CD8-positive, alpha-beta memory T cell (primary cell): ENCODE data around the gene SDK1. TPM values are rescaled to one million over a fixed set of nuclear protein-coding genes. Genes with fewer than 3 reads are reported as not detected.

Experiments used
- CTCF ChIA-PET: fragments of 350-600 bp; sonication (Branson Sonifier 250); formaldehyde crosslinking; loops from one replicate; lab custom pipeline; 2021; ENCODE audit warnings: antibody characterized with exemption; lab: Charles Lee
- POLR2A ChIA-PET: fragments of 350-600 bp; sonication (Branson Sonifier 250); formaldehyde crosslinking; loops from one replicate; lab custom pipeline; 2021; ENCODE audit warnings: antibody characterized with exemption; lab: Charles Lee
- DNase-seq, 5 donors: peaks; one replicate each; pipeline versions ENCODE4 v3.0.0 to v3.0.0-alpha.2; 2020 to 2022; ENCODE audit warnings: mixed read lengths in 1 of 5
- H3K27ac ChIP-seq: one replicate; pipeline ENCODE4 v1.7.0; 2013; ENCODE audit warnings: low read depth, mild to moderate bottlenecking, low read length, moderate library complexity
- H3K27me3 ChIP-seq: 2 replicates; pipeline ENCODE4 v1.7.0; 2013; ENCODE audit warnings: low read length, mild to moderate bottlenecking; ENCODE audit not compliant: insufficient read depth, poor library complexity, severe bottlenecking
- H3K36me3 ChIP-seq: 2 replicates; pipeline ENCODE4 v1.7.0; 2013; ENCODE audit warnings: mild to moderate bottlenecking, low read length, moderate library complexity; ENCODE audit not compliant: insufficient read depth
- H3K4me1 ChIP-seq: 2 replicates; pipeline ENCODE4 v1.7.0; 2013; ENCODE audit warnings: mild to moderate bottlenecking, low read length, moderate library complexity; ENCODE audit not compliant: insufficient read depth
- H3K4me3 ChIP-seq: 2 replicates; pipeline ENCODE4 v1.7.0; 2013; ENCODE audit warnings: mild to moderate bottlenecking, low read length
- H3K9me3 ChIP-seq: 2 replicates; pipeline ENCODE4 v1.7.0; 2013; ENCODE audit warnings: mild to moderate bottlenecking, low read length
- H3K27ac Mint-ChIP-seq, 8 donors: one replicate each; pipeline ENCODE4 v1.8.0; 2020 to 2021; ENCODE audit warnings: mixed read lengths in 8 of 8, mild to moderate bottlenecking in 6 of 8, inconsistent platforms in 3 of 8, moderate library complexity in 3 of 8
- H3K27me3 Mint-ChIP-seq, 2 donors: one replicate each; pipeline ENCODE4 v1.8.0; 2020 to 2021; ENCODE audit warnings: mixed read lengths in 2 of 2, mild to moderate bottlenecking in 1 of 2, moderate library complexity in 1 of 2
- H3K36me3 Mint-ChIP-seq, 3 donors: one replicate each; pipeline ENCODE4 v1.8.0; 2020 to 2021; ENCODE audit warnings: mixed read lengths in 3 of 3, inconsistent platforms in 1 of 3, mild to moderate bottlenecking in 1 of 3
- H3K4me1 Mint-ChIP-seq, 3 donors: one replicate each; pipeline ENCODE4 v1.8.0; 2020 to 2021; ENCODE audit warnings: mixed read lengths in 3 of 3, inconsistent platforms in 1 of 3, mild to moderate bottlenecking in 1 of 3
- H3K4me3 Mint-ChIP-seq, 7 donors: one replicate each; pipeline ENCODE4 v1.8.0; 2020 to 2021; ENCODE audit warnings: mixed read lengths in 7 of 7, mild to moderate bottlenecking in 6 of 7, moderate library complexity in 4 of 7, inconsistent platforms in 2 of 7
- H3K9me3 Mint-ChIP-seq, 5 donors: one replicate each; pipeline ENCODE4 v1.8.0; 2020 to 2022; ENCODE audit warnings: mixed read lengths in 5 of 5, mild to moderate bottlenecking in 3 of 5, moderate library complexity in 2 of 5, inconsistent platforms in 1 of 5
- polyA plus RNA-seq: library from polyadenylated mRNA; unstranded; fragments of 300-500 nt; fragmentation: Illumina TruSeq; gene quantifications from one replicate; pipeline ENCODE4 v1.2.3, GENCODE V29; 2021
- total RNA-seq, 2 experiments: library from RNA; stranded (reverse); gene quantifications; one replicate each; pipeline ENCODE4 v1.2.3, GENCODE V29; 2021

The SDK1 gene
- total and polyA plus RNA-seq, 3 experiments from 2014 or later = 0.04 TPM; not detected in 1

DNA sequence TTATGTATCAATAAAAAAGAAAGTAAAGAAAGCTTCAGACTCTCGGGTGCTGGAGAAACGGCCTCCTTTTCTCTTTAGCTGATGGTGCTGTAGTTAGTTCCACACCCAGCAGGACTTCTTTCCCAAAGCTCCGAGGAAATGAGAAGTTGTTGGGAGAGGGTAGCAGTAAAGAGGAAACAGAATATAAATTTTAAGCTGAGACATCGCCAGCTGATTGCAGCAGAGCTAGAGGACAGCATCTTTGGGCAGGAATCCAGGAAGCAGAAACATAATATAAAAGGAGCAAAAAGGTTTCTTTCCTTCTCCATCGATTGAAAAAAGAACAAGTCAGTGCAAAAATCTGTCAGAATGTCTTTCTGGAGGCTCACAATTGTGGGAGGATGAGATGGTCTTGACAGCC lies 764.1 kb downstream of the SDK1 start:
- Histone ChIP-seq H3K4me1 (no peaks in the 10 kb centered on the region), H3K27ac (no peak overlapping the region), H3K4me3 (no peak overlapping the region), H3K27me3 (no peaks in the 10 kb centered on the region), H3K36me3 (no peaks in the 10 kb centered on the region), H3K9me3 (no peaks in the 10 kb centered on the region)
- peak overlapping the region in 6 of 7 donors; percentile 3 to 58 (median 48) for H3K4me3 Mint-ChIP-seq
- H3K4me1 Mint-ChIP-seq = peaks cover 7 to 12% (median 10%) of the 10 kb centered on the region in 3 donors
- CTCF ChIA-PET = no interaction called here
- peaks cover 0 to 2% (median 0%) of the 10 kb centered on the region in 5 donors for H3K9me3 Mint-ChIP-seq
- no peak for DNase-seq
- POLR2A ChIA-PET = no interaction called here
- peaks cover 0 to 5% of the 10 kb centered on the region in 2 donors for H3K27me3 Mint-ChIP-seq
- peak overlapping the region in 2 of 8 donors; percentile 6 to 31 for H3K27ac Mint-ChIP-seq
- no peaks in the 10 kb centered on the region for H3K36me3 Mint-ChIP-seq

DNA sequence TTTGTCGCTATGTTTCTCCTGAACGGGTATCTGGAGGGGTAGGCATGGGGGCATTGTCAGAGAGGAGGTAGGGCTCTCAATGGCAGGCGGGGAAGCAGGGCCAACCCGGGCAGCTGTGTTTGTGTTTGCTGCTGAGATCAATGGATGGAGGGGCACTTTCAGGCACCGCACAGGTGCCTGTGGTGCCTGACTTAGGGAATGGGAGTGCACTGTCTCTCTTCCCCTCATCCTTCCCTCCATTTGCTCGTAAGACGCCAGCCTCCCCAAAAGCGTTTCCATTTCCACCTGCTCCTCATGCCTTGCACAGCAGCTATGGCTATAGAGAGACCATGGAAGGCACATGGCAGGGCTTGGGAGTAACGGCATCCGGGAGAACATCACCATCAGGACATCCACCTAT lies 765.2 kb downstream of the SDK1 start:
- Mint-ChIP-seq H3K27ac (no peak overlapping the region), H3K4me1 (peaks cover 7 to 12% (median 10%) of the 10 kb centered on the region in 3 donors), H3K4me3 (no peak overlapping the region), H3K36me3 (no peaks in the 10 kb centered on the region), H3K9me3 (peaks cover 0 to 2% (median 0%) of the 10 kb centered on the region in 5 donors), H3K27me3 (peaks cover 0 to 5% of the 10 kb centered on the region in 2 donors)
- DNase-seq = no peak
- Histone ChIP-seq H3K4me3 (no peak overlapping the region), H3K27me3 (no peaks in the 10 kb centered on the region), H3K36me3 (no peaks in the 10 kb centered on the region), H3K27ac (no peak overlapping the region), H3K9me3 (no peaks in the 10 kb centered on the region), H3K4me1 (no peaks in the 10 kb centered on the region)
- ChIA-PET CTCF (no interaction called here), POLR2A (no interaction called here)

DNA sequence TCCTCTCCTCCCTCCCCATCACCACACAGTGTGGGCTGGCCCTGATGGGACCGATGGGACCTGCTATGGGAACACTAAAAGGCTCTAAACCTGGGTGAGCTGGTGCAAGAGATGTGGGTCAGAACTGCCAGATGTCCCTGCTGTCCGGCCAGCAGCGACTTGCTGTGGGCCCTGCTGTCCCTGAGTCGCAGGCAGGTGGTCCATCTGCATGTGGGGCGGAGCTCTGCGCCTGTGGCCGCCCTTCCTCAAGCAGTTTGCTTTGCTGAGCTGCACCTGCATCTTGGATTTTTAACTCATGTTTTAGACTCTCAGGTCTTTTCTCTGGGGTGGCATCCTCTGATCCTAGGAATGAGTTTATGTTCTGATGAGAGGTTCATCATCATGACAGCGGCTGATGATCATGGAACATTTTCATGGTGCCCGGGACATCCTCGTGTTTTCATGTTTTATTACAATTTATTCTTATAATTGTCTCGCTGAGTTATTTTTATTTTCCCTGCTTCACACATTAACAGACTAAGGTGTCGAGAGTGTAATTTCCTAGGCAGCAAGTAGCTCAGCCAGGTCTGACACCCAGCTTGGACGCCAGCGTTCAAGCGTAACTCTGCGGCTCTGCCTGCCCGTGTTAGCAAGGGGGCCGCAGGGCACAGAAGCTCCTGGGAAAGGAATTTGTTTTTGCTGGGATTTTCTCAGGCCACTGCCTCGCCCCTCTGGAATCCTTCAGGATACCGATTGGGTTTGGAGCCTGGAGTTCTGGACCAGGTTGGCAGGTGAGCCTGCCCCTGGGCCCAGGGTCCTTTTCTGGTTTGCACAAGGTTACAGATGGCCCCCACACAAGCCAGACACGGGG lies 765.8 kb downstream of the SDK1 start:
- DNase-seq = no peak
- peaks cover 7 to 12% (median 10%) of the 10 kb centered on the region in 3 donors for H3K4me1 Mint-ChIP-seq
- H3K9me3 Mint-ChIP-seq = peaks cover 0 to 2% (median 0%) of the 10 kb centered on the region in 5 donors
- POLR2A ChIA-PET = no interaction called here
- no peak overlapping the region for H3K4me3 ChIP-seq
- H3K36me3 ChIP-seq = no peaks in the 10 kb centered on the region
- no peaks in the 10 kb centered on the region for H3K9me3 ChIP-seq
- no peaks in the 10 kb centered on the region for H3K4me1 ChIP-seq
- no peaks in the 10 kb centered on the region for H3K27me3 ChIP-seq
- CTCF ChIA-PET = no interaction called here
- H3K36me3 Mint-ChIP-seq = no peaks in the 10 kb centered on the region
- H3K27me3 Mint-ChIP-seq = peaks cover 0 to 5% of the 10 kb centered on the region in 2 donors
- H3K27ac ChIP-seq = no peak overlapping the region
- no peak overlapping the region for H3K4me3 Mint-ChIP-seq
- no peak overlapping the region for H3K27ac Mint-ChIP-seq

DNA sequence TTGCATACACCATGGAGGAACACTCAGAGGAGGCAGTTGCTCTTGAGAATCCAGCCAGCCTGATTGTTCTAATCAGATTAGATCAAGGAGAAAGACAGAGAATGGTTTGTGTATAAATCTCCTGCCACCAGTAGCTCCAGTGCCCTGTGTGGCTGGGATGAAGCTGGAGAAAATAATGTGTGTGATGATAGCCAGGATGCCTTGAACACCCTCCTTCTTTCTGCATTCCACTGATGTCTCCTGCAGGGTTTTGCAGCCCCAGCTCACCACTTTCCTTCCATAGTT lies 766.4 kb downstream of the SDK1 start:
- no peak for DNase-seq
- H3K9me3 Mint-ChIP-seq = peaks cover 0 to 1% (median 0%) of the 10 kb centered on the region in 5 donors
- H3K36me3 ChIP-seq = no peaks in the 10 kb centered on the region
- no peaks in the 10 kb centered on the region for H3K9me3 ChIP-seq
- no peaks in the 10 kb centered on the region for H3K36me3 Mint-ChIP-seq
- no peak overlapping the region for H3K4me3 Mint-ChIP-seq
- H3K4me1 ChIP-seq = no peaks in the 10 kb centered on the region
- H3K27ac ChIP-seq = no peak overlapping the region
- POLR2A ChIA-PET = no interaction called here
- H3K4me1 Mint-ChIP-seq = peaks cover 7 to 12% (median 10%) of the 10 kb centered on the region in 3 donors
- no peaks in the 10 kb centered on the region for H3K27me3 ChIP-seq
- CTCF ChIA-PET = no interaction called here
- no peak overlapping the region for H3K4me3 ChIP-seq
- H3K27me3 Mint-ChIP-seq = peaks cover 0 to 4% of the 10 kb centered on the region in 2 donors
- H3K27ac Mint-ChIP-seq = no peak overlapping the region

DNA sequence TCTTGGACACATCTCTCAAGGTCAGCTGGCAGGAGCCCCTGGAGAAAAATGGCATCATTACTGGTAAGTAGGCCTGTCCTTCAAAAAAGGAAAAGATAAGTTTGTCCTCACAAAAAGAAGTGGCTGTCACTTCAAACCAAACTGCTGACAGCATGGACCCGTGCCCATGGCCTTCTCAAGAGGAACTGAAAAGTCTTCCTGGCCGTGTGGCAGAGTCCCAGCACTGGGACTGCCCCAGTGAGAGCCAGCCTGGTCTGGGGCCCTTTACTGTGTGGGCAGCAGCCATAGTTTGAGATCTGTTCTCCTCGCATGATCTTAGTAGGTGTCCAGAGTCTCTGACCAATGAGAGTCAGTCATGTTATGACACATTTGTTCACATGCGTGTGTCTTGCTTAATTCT lies 766.8 kb downstream of the SDK1 start:
- POLR2A ChIA-PET = no interaction called here
- CTCF ChIA-PET = no interaction called here

DNA sequence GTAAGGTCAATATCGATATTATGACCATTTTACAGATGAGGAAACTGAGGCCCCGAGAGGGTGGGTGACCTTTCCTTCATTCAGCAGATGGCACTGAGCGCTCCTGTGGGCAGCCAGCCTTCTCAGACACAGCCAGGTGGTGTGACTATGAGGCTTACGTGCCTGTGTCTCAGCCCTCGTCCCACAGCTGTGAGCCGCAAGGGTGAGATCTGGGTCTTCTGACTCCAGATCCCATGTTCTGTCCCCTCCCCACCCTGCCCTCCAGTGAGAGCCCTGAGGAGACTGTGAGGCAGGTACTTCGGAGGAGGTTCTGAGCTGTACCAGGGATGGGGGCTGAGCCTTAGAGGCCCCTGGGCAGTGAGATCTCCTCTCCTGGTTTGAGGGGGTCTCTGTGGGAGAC lies 767.2 kb downstream of the SDK1 start:
- CTCF ChIA-PET = no interaction called here
- no peak overlapping the region for H3K27ac Mint-ChIP-seq
- no peaks in the 10 kb centered on the region for H3K36me3 Mint-ChIP-seq
- H3K4me3 Mint-ChIP-seq = no peak overlapping the region
- no peaks in the 10 kb centered on the region for H3K4me1 ChIP-seq
- no peak overlapping the region for H3K4me3 ChIP-seq
- no peak for DNase-seq
- H3K27ac ChIP-seq = no peak overlapping the region
- no peaks in the 10 kb centered on the region for H3K27me3 ChIP-seq
- peaks cover 0 to 1% (median 0%) of the 10 kb centered on the region in 5 donors for H3K9me3 Mint-ChIP-seq
- no peaks in the 10 kb centered on the region for H3K9me3 ChIP-seq
- peaks cover 0 to 4% of the 10 kb centered on the region in 2 donors for H3K27me3 Mint-ChIP-seq
- H3K4me1 Mint-ChIP-seq = peaks cover 7 to 12% (median 10%) of the 10 kb centered on the region in 3 donors
- no peaks in the 10 kb centered on the region for H3K36me3 ChIP-seq
- POLR2A ChIA-PET = no interaction called here

More for the DNA sequence above, 766.8 kb downstream of the SDK1 start:
- no peaks in the 10 kb centered on the region for H3K36me3 Mint-ChIP-seq
- no peak overlapping the region for H3K27ac ChIP-seq
- no peaks in the 10 kb centered on the region for H3K4me1 ChIP-seq
- no peak for DNase-seq
- peak overlapping the region in 1 of 8 donors; percentile 19 for H3K27ac Mint-ChIP-seq
- no peak overlapping the region for H3K4me3 ChIP-seq
- H3K4me3 Mint-ChIP-seq = no peak overlapping the region
- H3K36me3 ChIP-seq = no peaks in the 10 kb centered on the region
- H3K9me3 Mint-ChIP-seq = peaks cover 0 to 1% (median 0%) of the 10 kb centered on the region in 5 donors
- H3K9me3 ChIP-seq = no peaks in the 10 kb centered on the region
- H3K27me3 Mint-ChIP-seq = peaks cover 0 to 4% of the 10 kb centered on the region in 2 donors
- peaks cover 7 to 12% (median 10%) of the 10 kb centered on the region in 3 donors for H3K4me1 Mint-ChIP-seq
- H3K27me3 ChIP-seq = no peaks in the 10 kb centered on the region

DNA sequence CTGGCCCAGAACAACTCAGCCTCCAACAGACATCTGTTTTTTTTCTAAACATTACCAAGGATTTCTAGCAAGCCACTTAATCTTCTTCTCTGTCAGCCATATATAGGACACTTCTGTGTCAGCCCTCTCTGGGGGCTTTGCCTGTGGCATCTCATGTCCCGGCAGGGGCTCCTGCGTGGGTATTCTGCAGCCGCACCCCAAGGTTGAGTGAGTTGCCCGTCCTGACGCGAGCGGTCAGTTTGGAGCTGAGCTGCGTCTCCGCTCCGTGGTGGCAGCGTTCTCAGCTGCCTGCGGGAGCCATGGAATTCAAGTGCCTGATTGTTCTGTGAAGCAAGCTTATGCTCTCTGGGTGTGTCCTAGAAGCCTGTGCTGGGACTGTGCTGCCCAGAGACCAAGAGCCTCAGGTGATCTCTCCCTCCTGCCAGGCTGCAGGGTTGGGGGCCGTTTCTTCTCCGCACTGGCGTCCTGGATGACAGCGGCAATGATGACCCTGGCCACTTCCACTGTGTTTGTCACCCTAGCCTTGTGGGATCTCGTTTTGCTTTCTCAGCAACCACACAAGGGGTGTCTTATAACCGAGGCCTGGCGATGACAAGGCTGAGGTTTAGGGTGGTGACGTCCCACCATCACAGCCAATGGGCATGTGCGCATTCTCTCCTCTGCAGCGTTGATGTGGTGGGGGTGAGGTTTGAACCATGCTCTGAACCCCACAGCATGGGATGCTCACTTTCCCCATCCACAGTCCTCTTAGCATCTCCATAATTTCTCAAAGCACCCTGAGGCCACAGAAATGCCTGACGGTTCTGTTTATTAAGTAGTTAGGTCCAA lies 768.4 kb downstream of the SDK1 start:
- H3K4me3 ChIP-seq = no peak overlapping the region
- Mint-ChIP-seq H3K27me3 (peaks cover 0 to 2% of the 10 kb centered on the region in 2 donors), H3K4me3 (no peak overlapping the region), H3K9me3 (peaks cover 0 to 1% (median 0%) of the 10 kb centered on the region in 5 donors), H3K36me3 (no peaks in the 10 kb centered on the region), H3K27ac (no peak overlapping the region), H3K4me1 (peaks cover 7 to 11% (median 10%) of the 10 kb centered on the region in 3 donors)
- H3K27me3 ChIP-seq = no peaks in the 10 kb centered on the region
- H3K9me3 ChIP-seq = no peaks in the 10 kb centered on the region
- H3K4me1 ChIP-seq = no peaks in the 10 kb centered on the region
- no peaks in the 10 kb centered on the region for H3K36me3 ChIP-seq
- POLR2A ChIA-PET = no interaction called here
- H3K27ac ChIP-seq = no peak overlapping the region
- CTCF ChIA-PET = no interaction called here
- DNase-seq = no peak

DNA sequence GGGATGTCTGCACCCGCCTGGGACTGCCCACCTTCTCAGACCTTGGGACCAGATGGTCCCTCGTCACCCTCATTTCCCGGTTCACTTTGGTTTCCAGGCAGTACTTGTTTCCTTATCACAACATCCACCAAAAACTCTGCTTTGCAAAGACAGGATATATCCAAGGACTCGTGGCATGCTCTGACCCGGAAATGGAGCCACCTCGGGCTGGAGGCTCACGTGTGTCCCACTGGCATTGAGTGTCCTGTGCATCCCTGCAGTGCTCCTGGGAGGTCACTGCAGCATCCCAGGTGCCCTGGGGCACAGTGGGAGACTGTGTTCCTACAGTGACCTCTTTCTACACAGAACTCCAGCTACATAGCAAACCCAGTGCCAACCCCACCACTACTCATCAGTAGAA lies 769.2 kb downstream of the SDK1 start:
- Histone ChIP-seq H3K9me3 (no peaks in the 10 kb centered on the region), H3K36me3 (no peaks in the 10 kb centered on the region), H3K4me1 (no peaks in the 10 kb centered on the region), H3K4me3 (no peak overlapping the region), H3K27me3 (no peaks in the 10 kb centered on the region), H3K27ac (no peak overlapping the region)
- peaks cover 0 to 2% of the 10 kb centered on the region in 2 donors for H3K27me3 Mint-ChIP-seq
- H3K27ac Mint-ChIP-seq = no peak overlapping the region
- POLR2A ChIA-PET = no interaction called here
- no peaks in the 10 kb centered on the region for H3K36me3 Mint-ChIP-seq
- peaks cover 2 to 4% (median 3%) of the 10 kb centered on the region in 3 donors for H3K4me1 Mint-ChIP-seq
- no peak overlapping the region for H3K4me3 Mint-ChIP-seq
- CTCF ChIA-PET = no interaction called here
- DNase-seq = no peak
- H3K9me3 Mint-ChIP-seq = peaks cover 0 to 1% (median 0%) of the 10 kb centered on the region in 5 donors
